Islet precursor cell (in vitro differentiated cells): ENCODE data around the gene PCBP3.
A peak's percentile ranks its signal among the peaks of the same experiment; 100 is the strongest.

Source experiments
- DNase-seq: peaks from one replicate; pipeline ENCODE4 v3.0.0-alpha.2; 2018

The PCBP3 gene

DNA sequence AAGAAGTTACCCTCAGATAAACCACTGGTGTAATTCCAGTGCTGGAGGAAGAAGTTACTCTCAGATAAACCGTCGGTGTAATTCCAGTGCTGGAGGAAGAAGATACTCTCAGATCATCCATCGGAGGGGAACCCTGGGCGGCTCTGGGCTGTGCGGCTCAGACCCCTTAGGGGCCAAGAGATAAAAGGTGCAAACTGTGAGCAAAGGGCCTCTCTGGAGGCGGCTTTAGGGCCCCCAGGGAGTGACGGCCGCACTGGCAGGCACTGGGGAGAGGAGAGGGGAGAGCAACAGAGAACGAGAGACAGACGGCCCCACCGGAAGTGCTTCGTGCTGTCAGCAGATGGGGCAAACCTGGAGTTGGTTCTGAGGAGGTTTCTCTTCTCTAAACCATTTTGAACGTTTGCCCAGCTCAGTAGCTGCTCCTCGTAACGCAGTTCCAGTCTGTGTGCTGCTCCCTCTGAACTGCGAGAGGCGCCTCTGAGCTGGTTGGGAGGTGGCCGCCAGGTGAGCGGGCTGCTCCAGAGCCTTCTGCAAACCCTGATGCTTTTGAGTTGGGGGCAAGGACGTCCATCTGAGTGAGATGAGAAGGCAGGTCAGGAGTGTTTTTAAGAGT, 275.4 kb downstream of the PCBP3 start:
- no peak for DNase-seq

DNA sequence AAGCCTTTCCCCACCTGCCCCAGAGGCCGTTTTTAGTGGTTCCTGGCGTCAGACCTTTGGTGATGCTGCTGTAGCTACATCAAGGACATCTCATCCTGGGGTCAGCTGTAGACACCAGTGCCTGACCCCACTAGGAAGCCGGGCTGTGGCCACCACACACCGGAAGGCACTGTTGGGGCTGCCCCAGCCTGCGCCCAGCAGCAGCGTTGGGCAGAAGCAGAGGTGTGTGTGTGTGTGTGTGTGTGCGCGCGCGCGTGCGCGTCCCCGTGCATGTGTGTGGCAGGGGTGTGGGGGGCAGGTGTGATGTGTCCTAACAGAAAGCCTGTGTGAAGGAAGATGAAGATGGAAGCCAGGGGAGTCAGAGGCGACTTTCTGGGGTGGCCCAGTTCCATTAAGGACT, 276.1 kb downstream of the PCBP3 start:
- no peak for DNase-seq

DNA sequence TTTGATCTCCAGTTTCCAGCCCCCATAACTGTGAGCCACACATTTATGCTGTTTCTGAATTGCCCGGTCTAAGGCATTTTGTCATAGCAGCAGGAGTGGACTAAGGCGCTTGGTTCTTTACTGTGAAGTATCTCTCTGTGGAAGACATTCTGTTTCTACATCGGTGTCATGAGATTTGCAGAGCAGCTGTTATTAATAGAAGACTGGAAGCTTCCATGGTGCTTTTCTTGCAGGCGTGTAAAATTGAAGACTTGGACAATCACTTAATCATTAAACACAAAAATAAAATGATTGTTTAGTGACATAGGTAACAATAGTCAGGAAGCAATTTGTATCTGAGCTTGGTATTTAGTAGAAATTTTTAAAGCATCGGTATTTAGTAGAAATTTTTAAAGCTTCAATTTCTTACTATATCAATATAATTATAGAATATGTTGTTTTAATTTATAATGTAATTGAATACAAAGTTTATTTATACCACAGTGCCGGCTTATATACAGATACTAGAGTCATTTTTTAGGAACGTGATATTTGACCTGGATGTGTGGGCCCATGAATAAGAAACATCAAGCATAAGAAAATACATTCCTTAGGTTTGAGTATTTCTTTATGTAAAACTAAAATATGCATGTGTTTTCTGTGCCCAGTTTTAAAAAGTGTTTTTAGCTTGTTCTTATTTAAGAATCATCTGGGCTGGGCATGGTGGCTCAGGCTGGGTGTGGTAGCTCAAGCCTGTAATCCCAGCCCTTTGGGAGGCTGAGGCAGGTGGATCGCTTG, 277.5 kb downstream of the PCBP3 start:
- no peak for DNase-seq

DNA sequence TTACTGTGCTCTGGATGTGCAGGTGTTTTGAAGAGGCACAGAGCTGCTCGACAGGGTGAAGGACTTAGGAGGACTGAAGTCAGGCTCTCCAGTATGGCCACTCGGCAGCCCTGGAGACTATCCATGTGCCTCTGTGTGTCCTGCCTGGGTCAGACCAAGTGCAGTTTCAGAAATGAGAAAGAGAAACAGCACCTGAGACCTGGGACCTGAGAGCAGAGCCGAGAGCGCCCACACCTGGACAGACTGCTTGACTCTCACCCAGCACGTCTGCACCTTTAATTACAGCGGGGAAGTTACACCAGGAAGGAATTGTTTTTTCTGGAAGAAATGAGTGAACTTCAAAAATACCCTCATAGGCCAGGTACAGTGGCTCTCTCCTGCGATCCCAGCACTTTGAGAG, 278.4 kb downstream of the PCBP3 start:
- no peak for DNase-seq

DNA sequence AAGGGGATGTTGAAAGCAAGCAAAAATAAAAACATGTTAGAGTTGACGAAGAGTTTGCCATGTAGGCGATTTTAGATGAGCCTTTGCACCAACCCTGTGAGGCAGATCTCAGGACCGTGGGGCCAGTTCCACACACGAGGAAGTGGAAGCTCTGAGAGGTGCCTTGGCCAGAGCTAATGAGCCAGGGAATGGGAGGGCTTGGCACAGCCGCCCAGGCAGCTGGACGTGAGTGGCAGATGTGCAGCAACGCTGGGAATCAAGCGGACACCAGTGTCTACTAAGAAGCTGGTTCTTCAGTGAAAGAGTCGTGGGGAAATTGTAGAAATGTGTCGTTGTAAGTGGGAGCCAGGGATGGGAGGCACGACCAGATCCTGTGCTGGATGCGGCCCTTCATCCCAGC, 279.1 kb downstream of the PCBP3 start:
- no peak for DNase-seq

DNA sequence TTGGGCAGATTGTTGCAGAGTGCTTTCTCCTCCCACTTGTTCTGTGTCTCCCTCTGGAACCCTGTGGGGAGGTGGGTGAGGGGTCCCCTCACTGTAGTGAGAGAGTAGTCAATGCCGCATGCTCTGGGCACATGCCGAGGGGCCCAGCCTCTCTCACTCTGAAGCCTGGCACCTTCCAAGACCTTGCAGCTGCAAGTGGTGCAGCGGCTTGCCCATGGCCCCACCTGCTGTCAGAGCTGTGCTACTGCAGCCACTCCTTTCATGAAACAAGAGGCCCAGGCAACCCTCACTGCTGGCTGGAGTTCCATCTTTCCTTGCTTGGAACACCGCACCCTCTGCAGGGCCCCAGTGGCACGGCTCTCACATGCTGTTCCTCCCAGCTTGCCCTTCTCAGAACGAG, 279.6 kb downstream of the PCBP3 start:
- peak; percentile 84 for DNase-seq

DNA sequence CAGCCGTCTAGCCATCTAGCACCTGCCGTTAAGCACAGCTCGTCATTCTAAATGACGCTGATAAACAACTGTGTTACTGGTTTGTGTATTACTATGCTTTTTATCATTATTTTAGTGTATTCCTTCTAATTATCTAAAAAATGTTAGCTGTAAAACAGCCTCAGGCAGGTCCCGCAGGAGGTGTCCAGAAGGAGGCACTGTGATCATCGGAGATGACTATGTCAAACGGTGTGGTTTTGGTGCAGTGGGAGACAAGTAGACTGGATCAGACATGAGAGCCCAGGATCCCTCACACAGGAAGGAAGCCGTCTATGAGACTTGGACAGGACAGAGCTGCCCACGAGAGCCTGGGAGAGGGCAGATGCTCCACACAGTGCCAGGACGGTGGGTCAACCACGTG, 282.8 kb downstream of the PCBP3 start:
- DNase-seq: no peak

DNA sequence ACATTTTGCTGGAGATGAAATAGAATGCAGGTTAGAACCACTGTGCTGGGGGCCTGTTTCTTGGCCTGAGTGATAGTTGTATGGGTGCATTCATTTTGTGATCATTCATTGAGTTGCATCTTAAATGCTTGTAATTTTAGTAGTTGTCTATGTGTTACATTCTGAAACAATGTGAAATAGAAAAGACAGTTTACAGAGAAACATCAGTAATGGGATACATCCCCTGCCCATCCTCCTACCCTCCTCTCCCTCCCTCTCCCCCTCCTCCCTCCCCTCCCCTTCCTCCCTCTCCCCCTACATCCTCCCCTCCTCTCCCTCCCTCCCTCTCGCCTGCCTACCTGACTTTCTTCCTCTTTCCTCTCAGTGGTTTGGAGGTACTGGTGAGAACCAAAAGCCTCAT, 283.5 kb downstream of the PCBP3 start:
- no peak for DNase-seq

DNA sequence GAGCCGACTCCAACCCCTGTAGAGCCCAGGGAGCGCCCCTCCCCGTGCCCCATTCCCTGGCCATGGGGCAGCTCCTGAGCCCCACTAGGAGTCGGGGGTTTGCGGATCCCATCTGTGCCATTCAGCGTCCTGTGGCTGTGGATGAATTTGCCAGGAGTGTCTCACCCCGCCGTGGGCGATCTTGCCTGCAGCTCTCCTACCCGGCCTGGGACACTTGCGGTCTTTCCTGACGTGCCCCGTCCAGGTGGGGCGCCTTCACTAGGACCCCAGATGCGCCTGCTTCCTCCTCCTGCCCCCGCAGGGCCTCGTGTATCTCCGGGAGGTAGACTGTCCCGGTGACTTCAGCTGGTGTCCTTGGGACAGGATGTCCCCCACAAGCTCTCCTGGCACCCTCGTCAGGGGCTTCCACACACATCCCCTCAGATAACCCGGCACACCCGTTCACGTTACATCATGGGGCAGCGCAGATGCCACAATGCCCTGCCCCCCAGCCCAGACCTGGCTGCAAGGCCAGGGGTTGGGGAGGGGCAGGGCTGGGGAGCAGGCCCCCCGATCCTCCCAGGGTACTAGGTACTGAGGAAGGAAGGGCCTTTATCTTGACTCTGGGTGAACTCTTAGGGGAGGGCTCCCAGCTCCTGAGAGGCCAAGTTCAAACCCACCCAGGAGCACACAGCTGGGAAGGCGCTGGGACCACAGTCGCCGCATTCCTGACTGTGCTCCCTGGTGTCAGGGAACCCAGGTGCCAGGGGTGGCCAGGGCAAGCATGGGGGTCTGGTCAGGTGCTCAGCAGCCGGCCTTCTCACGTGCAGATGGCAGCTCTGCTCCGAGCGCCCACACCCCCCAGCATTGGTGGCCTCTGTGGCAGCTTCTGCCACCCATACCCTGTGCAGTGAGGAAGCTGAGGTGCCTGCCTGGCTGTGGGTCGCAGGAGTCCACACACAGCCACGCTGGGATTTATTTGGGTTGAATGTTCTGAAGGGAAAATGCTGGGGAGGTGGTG, 284.6 kb downstream of the PCBP3 start:
- no peak for DNase-seq

DNA sequence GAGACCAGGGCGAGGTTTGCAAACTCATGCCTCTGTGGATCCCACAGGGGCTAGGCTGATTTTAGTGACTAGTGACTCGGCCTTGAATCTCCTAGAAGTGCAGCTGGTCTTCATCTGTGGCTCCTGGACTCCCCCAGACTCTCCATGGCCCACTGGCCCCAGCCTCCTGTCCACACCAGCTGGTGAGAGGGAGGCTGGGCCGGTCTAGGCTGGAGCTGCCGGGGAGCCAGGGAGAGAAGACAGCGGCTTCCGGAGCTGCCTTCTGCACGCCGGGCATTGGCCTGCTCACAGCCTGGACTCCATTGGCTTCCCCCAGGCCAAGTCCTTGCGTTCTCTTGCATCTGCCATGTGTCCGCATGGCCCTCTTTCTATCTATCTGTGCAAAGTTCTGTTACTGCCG, 285.9 kb downstream of the PCBP3 start:
- no peak for DNase-seq

DNA sequence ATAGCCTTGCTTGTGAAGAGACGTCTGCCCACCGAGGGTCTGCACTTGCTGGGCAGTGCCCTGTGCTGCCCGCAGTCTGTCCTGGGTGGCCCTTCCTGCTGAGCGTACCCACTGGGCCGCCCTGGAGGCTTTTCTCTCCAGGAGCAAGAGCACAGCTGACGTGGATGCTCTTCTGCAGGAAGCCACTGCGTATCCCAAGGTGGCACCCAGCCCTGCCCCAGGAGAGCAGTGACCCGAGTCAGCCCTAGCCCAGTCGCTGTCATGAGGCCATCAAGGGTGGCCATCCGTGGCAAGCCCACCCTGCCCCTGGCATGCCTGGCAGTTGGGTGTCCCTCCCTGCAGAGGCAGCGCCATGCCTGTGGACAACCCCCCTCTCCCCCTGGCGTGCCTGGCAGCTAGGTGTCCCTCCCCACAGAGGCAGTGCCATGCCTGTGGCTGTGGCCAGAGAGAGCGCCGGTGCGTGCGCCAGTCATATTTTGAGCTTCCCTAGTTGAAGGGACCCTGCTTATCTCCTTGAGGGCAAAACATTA, 286.8 kb downstream of the PCBP3 start:
- no peak for DNase-seq

DNA sequence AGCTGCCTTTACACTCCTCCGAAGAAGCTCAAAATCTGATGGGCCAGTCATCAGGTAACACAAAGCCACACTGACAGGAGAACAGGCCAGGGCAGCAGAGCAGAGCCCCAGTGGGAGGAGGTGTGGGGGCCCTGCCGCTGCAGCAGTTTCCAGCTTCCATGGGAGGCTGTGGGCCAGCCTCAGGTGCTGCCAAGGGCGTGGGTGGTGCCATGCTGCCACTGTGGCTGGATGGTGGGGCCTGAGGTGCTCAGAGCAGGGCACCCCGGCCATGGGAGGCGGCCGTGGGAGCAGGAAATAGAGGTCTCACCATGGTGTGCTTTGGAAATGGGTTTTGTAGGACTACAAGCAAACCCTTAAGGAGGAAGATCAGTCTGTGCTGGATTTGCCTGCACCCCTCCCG, 287.3 kb downstream of the PCBP3 start:
- DNase-seq: no peak

DNA sequence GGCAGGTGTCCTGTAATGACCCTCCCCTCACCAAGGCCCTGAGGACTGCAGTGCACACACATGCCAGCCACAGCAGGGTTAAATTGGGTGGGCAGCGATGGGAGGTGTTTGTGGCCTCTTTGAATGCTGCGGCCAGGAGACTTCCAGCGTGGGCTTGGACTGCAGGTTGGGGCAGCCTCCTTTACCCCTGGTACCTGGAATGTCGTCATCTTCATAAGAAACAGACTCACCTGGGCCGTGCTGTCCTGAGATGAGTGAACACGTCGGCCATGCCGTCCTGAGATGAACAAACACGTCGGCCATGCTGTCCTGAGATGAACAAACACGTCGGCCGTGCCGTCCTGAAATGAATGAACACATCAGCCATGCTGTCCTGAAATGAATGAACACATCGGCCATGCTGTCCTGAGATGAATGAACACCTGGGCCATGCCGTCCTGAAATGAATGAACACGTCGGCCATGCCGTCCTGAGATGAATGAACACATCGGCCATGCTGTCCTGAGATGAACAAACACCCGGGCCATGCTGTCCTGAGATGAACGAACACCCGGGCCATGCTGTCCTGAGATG, 288.0 kb downstream of the PCBP3 start:
- no peak for DNase-seq

DNA sequence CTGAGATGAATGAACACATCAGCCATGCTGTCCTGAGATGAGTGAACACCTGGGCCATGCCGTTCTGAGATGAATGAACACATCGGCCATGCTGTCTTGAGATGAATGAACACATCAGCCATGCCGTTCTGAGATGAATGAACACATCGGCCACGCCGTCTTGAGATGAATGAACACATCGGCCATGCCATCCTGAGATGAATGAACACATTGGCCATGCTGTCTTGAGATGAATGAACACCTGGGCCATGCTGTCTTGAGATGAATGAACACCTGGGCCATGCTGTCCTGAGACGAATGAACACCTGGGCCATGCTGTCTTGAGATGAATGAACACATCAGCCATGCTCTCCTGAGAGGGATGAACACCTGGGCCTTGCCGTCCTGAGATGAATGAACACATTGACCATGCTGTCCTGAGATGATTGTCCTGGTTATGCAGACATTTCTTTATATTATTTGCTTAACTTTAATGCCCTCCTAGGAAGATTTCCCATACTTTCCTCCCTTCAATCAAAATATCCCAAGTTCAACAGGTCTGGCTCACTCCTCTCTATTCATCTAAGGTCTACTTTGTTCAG, 289.5 kb downstream of the PCBP3 start:
- no peak for DNase-seq

DNA sequence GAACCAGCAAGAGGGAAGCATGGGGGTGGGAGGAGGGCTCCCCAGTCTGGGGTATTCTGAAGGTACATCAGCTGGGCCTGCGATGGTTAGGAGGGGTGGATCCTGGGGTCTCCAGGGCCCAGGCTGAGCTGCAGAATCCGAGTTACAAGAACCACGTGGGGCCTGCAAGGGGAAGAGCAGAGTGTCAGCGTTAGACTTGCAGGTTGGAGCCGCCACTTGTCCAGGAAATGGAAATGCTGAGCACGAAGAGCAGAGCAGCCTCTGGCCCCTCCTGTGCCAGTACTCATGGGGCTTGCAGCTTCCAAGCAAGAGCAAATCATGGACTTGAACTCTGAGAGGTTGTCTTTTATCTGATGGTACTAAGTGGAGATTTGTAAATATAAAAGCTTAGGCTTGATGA, 290.6 kb downstream of the PCBP3 start:
- no peak for DNase-seq

DNA sequence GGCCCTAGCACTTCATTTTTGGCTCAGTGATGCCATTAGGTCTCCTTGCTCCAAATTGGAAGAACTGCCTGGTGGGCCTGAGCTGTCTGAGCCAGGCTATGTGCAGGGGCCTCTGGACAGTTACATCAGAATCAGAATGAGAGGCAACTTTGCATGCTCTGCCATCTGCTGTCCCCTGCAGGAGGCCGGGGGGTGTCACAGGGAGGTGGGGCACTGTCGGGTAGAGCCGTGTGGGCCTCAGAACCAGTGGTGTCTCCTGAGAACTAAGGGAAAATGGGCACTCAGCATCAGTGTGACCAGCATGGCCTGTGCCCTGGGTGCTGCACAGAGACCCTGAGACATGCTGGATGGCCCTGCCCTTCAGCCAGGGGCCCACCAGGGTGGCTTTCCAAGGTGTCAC, 291.0 kb downstream of the PCBP3 start:
- no peak for DNase-seq

DNA sequence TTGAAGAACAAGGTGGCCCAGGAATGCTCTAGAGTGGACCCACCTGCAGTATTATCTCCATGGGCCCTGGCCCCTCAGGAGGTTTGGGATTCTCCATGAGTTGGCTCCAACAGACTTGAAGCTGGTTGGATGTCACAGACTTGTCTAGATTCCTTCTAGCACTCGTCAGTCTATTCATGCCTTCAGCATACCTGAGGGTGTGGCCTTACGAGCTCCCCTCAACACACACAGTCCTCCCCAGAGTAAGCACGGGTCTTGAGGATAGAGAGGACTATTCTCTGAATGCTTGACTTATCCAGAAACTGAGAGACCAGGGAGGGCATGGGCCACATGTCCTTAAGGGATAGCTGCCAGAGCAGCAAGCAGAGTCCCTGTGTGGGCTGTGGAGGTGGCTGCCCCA, 292.1 kb downstream of the PCBP3 start:
- DNase-seq: no peak

DNA sequence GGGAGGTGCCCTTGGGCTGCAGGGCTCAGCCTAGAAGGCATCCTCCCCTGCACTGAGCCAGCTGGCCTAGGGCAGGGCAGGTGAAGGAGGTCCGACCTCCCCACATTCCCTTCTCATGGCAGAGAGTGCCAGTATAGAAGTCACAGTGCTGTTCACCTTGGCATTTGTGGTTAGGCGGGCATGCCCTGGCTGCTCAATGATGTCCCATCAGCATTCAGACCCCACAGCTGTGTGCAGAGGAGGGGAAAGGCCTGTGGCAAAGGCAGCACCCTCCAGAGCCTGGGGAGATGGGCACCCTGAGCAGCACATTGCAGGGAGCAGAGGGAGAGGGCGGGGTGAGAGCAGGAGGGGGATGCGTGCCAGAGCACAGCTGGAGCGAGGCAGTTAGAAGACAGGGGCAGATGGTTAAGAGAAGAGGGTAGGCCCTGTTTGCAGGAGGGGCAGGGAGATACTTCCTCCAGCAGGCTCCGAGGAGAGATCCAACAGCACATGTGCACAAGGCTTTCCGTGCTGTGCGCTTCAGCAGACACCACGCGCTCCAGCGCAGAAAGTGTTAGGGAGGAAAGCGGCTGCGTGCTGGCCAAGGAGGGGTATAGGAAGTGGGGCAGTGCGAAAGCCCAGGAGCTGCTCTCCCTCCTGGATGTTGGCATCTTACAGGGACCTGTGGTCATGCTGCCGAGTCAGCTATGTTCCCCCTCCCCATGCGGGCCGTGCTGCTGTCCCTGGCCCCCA, 294.4 kb downstream of the PCBP3 start:
- DNase-seq: no peak

DNA sequence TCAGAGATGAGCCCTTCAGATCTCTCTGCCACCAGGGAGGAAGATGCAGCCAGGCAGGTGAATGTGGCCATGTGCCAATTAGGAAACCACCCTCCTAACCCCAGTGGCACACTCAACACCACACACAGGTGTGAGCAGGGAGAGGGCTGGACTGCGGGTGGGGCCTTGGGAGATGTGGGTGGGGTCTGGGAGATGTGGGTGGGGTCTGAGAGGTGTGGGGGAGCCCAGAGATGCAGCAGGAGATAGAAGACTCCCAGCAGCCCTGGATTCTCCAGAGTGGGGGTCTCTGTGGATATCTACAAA, 294.9 kb downstream of the PCBP3 start:
- no peak for DNase-seq

DNA sequence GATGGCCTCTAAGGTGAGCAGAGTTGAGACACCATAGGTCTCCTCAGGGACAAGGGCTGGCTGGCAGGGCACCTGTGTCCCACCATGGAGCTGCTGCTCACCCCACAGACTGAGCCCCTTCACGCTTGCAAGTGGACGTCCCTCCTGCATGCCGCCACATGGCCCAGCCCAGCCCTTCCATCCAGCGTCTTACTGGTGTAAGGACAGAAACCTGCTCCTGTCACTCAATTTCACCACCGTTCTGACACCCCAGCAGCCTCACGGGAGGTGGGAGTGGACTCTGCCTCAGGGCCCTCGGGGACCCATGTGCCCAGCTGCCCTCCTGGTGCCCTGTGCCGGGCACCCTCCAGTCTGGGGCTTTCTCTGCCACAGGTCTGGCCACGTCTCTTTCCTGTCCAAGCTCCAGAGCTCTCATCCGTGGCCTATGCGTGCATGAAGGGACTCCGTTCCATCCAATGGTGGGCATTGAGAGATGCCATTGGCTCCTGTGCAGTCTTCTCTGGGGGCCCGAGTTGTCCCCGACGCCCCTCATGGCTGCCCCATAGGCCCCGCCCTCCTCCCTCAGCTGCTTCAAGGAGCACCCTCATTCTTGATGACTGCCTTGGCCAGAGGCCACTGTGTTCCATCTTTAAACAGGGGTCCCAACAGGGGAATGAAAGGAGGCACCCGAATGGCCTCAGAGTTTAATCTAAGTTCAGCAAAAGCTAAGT, 295.4 kb downstream of the PCBP3 start:
- no peak for DNase-seq

DNA sequence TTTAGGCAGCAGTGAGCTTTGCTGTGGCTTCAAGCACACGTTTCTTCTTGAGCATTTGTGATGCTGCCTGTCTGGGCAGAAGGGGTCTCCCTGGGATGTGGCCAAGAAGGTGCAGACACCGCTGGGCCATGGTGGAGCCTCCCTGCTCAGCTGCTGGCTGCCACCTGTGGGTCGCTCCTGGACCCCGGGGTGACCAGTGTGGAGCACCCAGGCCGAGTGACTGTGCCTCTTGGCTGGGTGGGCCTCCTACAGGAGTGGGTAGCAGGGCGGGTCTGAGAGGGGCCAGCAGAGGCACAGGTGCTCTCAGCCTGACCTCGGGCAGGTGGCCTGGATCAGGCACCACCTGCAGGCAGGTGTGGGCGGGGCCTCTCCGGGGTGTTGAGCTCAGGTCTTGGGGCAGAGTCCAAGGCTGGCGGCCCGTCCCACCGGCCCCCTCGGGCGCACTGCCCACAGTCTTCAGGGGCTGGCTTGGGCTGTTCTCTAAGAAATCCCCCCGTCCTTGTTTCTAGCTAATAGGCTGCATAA, 296.1 kb downstream of the PCBP3 start:
- DNase-seq: no peak
